Measurements from ENCODE around the gene MRPS26.
"Not testable (repeated sequence)": the region's sequence is repeated elsewhere in the genome, so short reads cannot be mapped to it uniquely, and the experiment has no call there.

Gene MRPS26

DNA sequence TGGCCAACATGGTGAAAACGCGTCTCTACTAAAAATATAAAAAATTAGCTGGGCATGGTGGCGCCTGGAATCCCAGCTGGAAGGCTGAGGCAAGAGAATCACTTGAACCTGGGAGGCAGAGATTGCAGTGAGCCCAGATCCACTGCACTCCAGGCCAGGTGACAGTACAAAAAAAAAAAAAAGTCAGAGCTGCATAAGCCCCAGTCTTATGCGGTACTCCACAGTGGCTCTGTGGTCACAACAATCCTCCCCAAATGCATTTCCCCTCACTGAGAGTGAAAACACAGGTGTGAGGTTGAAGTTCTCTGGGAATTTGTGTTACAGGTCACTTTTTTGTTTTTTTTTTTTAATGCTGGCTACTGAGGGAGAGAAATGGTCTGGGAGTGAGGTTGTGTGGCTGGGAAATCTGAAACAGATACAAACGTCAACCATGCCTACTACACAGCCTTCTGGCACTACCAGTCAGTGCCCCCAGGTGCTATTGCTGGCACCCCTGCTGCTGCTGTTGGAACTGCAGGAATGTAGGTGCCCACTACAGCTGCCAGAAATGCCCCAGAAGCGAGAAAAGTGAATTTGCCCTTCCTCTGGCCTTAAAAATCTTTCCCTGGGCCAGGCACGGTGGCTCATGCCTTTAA lies 5.7 kb downstream of the MRPS26 start:
- no peak overlapping the region for H3K4me3 ChIP-seq (replicated peaks; ENCODE audit: low read depth, low read length)
- TF ChIP-seq, protein P1, sequence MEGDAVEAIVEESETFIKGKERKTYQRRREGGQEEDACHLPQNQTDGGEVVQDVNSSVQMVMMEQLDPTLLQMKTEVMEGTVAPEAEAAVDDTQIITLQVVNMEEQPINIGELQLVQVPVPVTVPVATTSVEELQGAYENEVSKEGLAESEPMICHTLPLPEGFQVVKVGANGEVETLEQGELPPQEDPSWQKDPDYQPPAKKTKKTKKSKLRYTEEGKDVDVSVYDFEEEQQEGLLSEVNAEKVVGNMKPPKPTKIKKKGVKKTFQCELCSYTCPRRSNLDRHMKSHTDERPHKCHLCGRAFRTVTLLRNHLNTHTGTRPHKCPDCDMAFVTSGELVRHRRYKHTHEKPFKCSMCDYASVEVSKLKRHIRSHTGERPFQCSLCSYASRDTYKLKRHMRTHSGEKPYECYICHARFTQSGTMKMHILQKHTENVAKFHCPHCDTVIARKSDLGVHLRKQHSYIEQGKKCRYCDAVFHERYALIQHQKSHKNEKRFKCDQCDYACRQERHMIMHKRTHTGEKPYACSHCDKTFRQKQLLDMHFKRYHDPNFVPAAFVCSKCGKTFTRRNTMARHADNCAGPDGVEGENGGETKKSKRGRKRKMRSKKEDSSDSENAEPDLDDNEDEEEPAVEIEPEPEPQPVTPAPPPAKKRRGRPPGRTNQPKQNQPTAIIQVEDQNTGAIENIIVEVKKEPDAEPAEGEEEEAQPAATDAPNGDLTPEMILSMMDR (IDR thresholded peaks at IDR 0.05; ENCODE audit: low read length, missing control alignments), result no peak
- no peak for DNase-seq (ENCODE audit: low read depth)

DNA sequence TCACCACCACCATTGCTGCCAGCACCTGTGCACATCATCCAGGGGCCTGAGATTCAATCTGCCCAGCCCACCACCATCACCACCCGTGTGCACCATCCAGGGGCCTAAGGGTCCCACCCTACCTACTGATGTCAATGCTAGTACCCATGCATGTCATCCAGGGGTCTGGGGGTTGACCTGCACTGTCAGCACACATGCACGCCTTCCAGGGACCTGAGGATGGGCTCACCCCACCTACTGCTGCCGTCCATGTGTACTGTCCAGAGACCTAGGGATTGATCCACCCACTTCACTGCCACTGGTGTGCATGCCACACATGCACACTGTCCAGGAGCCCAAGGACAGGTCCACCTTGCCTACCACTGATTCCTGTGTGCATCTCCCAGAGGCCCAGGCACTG lies 13.6 kb downstream of the MRPS26 start:
- no peak overlapping the region for H3K4me3 ChIP-seq (replicated peaks; ENCODE audit: low read depth, low read length)

DNA sequence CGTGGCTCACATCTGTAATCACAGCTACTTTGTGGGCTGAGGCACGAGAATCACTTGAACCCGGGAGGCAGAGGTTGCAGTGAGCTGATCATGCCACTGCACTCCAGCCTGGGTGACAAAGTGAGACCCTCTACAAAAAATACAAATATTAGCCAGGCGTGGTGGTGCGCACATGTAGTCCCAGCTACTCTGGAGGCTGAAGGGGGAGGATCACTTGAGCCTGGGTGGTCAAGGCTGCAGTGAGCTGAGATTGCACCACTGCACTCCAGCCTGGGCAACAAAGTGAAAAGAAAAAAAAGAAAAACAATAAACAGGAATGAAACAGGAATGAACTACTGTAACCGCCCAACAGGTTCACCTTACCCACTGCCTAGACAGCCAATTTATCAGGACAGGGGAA lies 18.3 kb downstream of the MRPS26 start:
- DNase-seq (ENCODE audit: low read depth); H3K4me3 ChIP-seq (replicated peaks; ENCODE audit: low read depth, low read length): not testable (repeated sequence)

More for the DNA sequence above, 13.6 kb downstream of the MRPS26 start:
- DNase-seq (ENCODE audit: low read depth), result no peak
- TF ChIP-seq, protein P1 (IDR thresholded peaks at IDR 0.05; ENCODE audit: low read length, missing control alignments), result no peak

DNA sequence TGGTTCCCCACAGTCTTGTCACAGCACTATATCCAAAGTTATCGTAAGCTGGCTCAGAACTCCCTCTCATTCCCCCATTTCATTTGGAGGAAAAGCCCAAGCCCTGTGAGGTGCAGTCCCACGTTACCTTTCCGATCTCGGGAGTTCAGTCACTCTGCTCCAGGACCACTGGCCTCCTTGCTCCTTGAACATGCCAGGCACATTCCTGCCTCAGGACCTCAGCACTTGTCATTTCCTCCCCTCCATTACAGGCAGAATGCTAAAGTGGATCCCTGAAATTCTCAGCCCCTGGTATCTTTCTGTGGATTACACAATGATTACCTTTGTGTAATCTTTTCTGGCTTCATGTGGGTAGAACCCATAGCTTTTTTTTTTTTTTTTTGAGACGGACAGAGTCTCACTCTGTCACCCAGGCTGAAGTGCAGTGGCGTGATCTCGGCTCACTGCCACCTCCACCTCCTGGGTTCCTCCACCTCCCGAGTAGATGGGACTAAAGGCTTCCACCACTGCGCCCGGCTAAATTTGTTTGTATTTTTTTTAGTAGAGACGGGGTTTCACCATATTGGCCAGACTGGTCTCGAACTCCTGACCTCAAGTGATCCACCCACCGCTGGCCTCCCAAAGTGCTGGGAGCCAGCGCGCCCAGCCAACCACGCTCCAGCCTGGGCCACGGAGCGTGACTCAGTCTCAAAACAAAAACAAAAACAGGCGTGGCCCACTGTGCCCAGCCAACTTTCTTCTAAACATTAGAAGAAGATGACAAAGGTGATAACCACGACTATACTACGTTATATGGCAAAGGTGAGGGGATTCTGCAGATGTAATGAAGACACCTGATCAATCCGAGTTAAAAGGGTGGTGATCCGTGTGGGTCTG lies 21.5 kb downstream of the MRPS26 start:
- TF ChIP-seq, protein P1 (IDR thresholded peaks at IDR 0.05; ENCODE audit: low read length, missing control alignments), result no peak
- no peak for DNase-seq (ENCODE audit: low read depth)
- H3K4me3 ChIP-seq (replicated peaks; ENCODE audit: low read depth, low read length), result no peak overlapping the region

DNA sequence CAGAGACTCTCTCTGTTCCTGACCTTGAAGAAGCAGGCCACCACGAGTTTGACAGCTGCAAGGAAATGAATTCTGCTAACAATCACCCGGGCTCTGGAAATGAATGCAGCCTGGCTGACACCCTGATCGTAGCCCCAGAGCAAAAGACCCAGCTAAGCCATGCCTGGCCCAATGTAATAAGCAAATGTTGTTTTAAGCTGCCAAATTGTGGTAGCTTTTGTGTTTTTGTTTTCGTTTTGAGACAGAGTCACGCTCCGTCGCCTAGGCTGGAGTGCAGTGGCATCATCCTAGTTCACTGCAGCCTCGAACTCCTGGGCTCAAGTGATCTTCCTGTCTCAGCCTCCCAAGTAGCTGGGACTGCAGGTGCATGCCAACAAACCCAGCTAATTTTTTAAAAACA lies 22.2 kb downstream of the MRPS26 start:
- no peak for DNase-seq (ENCODE audit: low read depth)
- H3K4me3 ChIP-seq (replicated peaks; ENCODE audit: low read depth, low read length), result no peak overlapping the region
- TF ChIP-seq, protein P1 (IDR thresholded peaks at IDR 0.05; ENCODE audit: low read length, missing control alignments), result no peak

DNA sequence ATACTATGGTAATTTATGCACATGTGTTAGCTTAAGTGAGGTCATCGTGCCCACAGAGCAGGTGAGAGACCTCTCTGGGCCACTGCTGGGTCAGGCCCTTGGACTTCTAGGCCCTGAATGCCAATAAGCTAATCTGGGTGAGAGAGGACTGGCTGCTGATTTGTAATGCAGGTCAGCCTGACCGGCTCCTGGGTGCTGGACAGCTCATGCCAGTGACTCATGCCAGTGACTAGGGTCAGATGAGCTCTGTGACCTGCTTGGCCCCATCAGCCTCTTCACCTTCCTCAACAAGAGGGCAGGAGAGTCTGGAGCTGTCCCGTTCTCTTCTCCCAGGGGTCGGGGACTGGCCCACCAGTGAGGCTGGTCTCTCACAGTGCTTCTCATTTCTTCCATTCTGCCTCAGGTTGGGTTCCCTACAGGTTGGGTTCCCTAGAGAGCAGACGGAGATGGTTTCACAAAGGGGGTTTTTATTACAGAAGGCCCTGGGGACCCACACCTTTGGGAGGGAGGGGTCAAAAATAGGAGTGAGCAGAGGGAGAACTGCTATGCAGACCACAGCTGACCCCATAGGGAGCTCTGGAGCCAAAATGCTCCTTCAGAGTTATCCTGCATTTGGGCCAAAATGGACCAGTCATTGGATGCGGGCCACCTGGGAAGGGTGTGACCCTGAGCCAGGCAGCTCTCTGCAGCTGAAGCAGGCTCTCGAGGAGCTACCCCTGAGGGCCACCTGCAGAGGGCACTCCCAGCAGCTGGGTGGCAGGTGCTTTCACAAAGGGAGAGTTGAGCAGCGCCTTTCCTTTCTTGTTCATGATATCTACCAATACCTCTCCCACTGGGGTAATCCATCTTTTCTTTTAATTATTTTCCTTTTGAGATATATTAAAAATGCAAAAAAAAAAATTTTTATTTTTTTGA lies 23.4 kb downstream of the MRPS26 start:
- TF ChIP-seq, protein P1 (IDR thresholded peaks at IDR 0.05; ENCODE audit: low read length, missing control alignments), result no peak
- no peak overlapping the region for H3K4me3 ChIP-seq (replicated peaks; ENCODE audit: low read depth, low read length)
- no peak for DNase-seq (ENCODE audit: low read depth)

DNA sequence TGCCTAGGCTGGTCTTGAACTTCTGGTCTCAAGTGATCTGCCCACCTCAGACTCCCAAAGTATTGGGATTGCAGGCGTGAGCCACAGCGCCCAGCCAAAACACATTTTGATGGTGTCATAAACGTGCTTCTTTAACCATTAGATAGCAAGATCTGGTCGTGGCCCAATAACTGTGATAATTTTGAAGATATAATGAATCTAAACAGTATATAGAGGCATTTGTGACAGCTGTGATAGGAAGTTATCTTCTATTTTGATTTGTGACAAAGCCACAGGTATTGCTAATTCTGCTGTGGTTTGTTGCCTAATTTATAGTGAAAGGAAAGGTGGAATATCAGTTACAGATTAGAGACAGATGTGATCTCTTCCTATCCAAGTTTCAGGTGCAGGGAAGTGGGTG lies 24.9 kb downstream of the MRPS26 start:
- DNase-seq (ENCODE audit: low read depth), result no peak
- no peak overlapping the region for H3K4me3 ChIP-seq (replicated peaks; ENCODE audit: low read depth, low read length)
- TF ChIP-seq, protein P1 (IDR thresholded peaks at IDR 0.05; ENCODE audit: low read length, missing control alignments), result no peak

Data from fibroblast of pulmonary artery (primary cell).